HG03045 (cell line): Measurements from ENCODE around the gene CCNG1.

Experiments
- ATAC-seq: cut with Tn5 transposase; IDR thresholded peaks from one replicate; pipeline ENCODE4 v1.9.1; 2021; ENCODE audit warnings: mild to moderate bottlenecking, moderate library complexity; ENCODE audit not compliant: unreplicated experiment

CCNG1 gene

DNA sequence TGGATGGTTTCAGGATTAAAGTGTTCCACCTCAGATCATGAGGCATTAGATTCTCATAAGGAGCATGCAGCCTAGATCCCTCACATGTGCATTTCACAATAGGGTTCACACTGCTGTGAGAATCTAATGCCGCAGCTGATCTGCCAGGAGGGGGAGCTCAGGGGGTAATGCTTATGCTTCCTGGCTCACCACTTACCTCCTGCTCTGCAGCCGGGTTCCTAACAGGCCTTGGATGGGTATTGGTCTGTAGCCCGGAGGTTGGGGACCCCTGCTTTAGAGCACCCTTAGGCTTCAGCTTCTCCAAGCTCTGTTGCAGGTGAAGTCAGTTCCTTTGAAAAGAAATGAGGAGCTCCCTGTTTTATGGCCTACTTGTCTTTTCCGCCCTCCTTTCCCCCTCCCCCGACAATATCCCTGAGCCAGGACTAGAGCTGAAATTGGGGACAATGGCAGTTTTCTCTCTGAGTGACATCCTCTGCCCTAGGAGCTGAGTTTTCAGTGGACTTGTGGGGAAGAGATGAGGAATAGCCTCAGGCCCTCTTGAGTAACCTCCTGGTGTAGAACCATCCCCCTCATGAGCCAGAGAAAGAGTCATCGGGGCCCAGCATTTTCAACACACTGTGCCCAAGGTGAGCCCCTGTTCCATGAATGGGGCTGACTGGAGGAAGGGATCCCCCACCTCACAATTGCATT lies 51.8 kb downstream of the CCNG1 start:
- no peak for ATAC-seq

DNA sequence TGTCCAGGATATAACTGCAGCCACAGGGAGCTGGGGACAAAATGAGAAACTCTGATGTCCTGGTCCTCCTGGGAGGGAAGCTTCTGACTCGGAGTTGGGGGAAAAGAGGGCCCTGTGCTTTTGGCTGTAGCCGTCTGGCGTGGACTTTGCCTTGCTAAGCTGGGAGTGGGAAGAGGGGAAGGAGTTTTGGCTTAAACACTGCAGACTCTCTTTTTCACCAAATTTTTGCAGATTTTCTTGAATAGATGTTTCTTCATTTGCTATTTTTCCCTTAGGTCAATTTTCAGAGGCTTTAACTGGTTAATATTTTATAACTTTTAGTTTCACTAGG lies 52.3 kb downstream of the CCNG1 start:
- no peak for ATAC-seq
